HG03457 (cell line): ENCODE results near the gene COL4A1.
"Not testable (repeated sequence)": the region's sequence is repeated elsewhere in the genome, so short reads cannot be mapped to it uniquely, and the experiment has no call there.

Experiments used
- ATAC-seq: cut with Tn5 transposase; IDR thresholded peaks from one replicate; pipeline ENCODE4 v1.9.1; 2021; ENCODE audit warnings: moderate number of reproducible peaks; ENCODE audit not compliant: unreplicated experiment

COL4A1 gene

GRCh38 chr13:110324026-110324749 lies 17.2 kb upstream of the COL4A1 start:
- no peak for ATAC-seq

GRCh38 chr13:110323172-110323891 lies 16.4 kb upstream of the COL4A1 start:
- no peak for ATAC-seq

- no peak for ATAC-seq
Measured at GRCh38 chr13:110322828-110323171, 15.8 kb upstream of the COL4A1 start.

GRCh38 chr13:110322126-110322827 lies 15.3 kb upstream of the COL4A1 start:
- ATAC-seq, result no peak

GRCh38 chr13:110321573-110321972 lies 14.6 kb upstream of the COL4A1 start:
- ATAC-seq, result not testable (repeated sequence)

- no peak for ATAC-seq
Measured at GRCh38 chr13:110320645-110321044, 13.7 kb upstream of the COL4A1 start.

GRCh38 chr13:110319774-110320509 lies 13.0 kb upstream of the COL4A1 start:
- ATAC-seq, result no peak

- no peak for ATAC-seq
Measured at GRCh38 chr13:110319397-110319773, 12.4 kb upstream of the COL4A1 start.

- no peak for ATAC-seq
Measured at GRCh38 chr13:110318920-110319319, 12.0 kb upstream of the COL4A1 start.

GRCh38 chr13:110317496-110318195 lies 10.7 kb upstream of the COL4A1 start:
- ATAC-seq, result no peak

- ATAC-seq, result no peak
Measured at GRCh38 chr13:110317093-110317492, 10.1 kb upstream of the COL4A1 start.

- no peak for ATAC-seq
Measured at GRCh38 chr13:110316196-110316595, 9.2 kb upstream of the COL4A1 start.

GRCh38 chr13:110314516-110315245 lies 7.7 kb upstream of the COL4A1 start:
- ATAC-seq, result no peak

GRCh38 chr13:110313733-110314132 lies 6.8 kb upstream of the COL4A1 start:
- not testable (repeated sequence) for ATAC-seq

- ATAC-seq, result not testable (repeated sequence)
Measured at GRCh38 chr13:110313261-110313660, 6.3 kb upstream of the COL4A1 start.

- no peak for ATAC-seq
Measured at GRCh38 chr13:110312339-110313031, 5.5 kb upstream of the COL4A1 start.

- no peak for ATAC-seq
Measured at GRCh38 chr13:110311443-110312338, 4.7 kb upstream of the COL4A1 start.
